HG02870 (cell line): ENCODE data around the gene DDX5.
A peak's percentile ranks its signal among the peaks of the same experiment; 100 is the strongest.

Experiments used
- ATAC-seq: cut with Tn5 transposase; IDR thresholded peaks from one replicate; pipeline ENCODE4 v1.9.1; 2021; ENCODE audit warnings: mild to moderate bottlenecking, moderate library complexity; ENCODE audit not compliant: unreplicated experiment

DDX5 gene

DNA sequence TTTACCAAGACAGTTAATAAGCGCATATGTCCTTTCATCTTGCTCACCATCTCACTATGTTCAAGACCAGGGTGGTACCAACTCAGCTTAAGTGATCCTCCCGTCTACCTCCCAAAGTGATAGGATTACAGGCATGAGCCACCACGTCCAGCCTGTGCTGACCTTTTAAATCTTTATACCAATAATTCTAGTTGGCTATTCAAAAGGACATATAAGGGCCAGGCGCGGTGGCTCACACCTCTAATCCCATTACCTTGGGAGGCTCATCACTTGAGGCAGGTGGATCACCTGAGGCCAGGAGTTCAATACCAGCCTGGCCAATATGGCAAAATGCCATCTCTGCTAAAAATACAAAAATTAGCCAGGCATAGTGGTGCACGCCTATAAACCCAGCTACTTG is 3.1 kb upstream of the DDX5 start:
- ATAC-seq: no peak

DNA sequence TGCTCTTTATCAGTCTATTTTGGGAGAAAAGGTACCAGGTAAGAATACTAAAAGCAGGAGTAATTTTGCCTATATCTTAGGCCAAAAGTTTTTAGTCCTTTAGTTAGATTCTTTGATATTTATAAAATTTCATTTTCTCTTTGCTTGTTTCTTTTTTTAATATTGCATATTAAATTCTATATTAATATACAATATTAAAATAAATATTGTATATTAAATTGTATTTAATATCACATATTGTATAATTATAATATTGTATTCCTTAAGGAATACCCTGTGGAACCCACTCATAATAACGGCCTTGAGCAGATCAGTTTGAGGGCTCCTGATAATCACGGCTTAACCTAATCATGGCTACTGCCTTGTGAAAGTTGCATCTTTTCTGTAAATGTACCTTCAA is 2.6 kb upstream of the DDX5 start:
- ATAC-seq: no peak

- peak; percentile 10 for ATAC-seq
These were observed 1.3 kb upstream of the DDX5 start for GRCh38 chr17:64507413-64507782.

GRCh38 chr17:64506576-64507412 is 705 bp upstream of the DDX5 start, which contains the start of gene CEP95:
TSS of gene CEP95 (plus strand) at chr17:64506977. CDS start at chr17:64507098, 121 bp downstream.
- ATAC-seq: peak; percentile 59

GRCh38 chr17:64505340-64506200 is 519 bp downstream of the DDX5 start:
- ATAC-seq: no peak

DNA sequence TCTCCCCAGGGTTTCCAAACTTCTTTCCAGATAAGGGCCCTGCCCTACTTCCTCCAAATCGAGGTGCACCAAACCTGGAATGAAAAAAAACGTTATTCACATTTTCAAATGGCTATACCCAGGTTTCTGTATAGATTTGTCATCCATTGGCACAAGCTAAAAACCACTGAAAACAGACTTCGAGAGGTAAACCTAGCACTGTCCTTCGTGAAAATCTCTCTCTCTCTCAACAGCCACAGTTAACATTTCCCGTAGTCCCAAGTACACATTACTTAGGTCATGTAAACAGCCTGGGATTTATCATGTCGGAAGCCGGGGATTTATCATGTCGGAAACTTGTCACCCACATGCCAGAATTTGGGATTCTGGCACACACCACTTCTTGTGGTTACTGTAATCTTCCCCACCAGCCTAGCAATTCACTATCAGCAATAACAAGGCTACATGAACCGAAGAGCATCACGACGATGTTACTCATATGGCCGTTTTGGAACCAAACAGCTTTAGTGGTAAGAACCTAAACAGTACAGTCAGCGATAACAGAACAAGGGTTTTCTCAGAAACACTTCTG is 1.2 kb downstream of the DDX5 start:
- no peak for ATAC-seq

GRCh38 chr17:64503821-64504768 is 2.0 kb downstream of the DDX5 start:
- no peak for ATAC-seq

GRCh38 chr17:64503341-64503740 is 2.7 kb downstream of the DDX5 start:
- ATAC-seq: no peak

- no peak for ATAC-seq
These were observed 3.3 kb downstream of the DDX5 start for GRCh38 chr17:64502809-64503208.

- no peak for ATAC-seq
These were observed 4.1 kb downstream of the DDX5 start for GRCh38 chr17:64502021-64502420.

DNA sequence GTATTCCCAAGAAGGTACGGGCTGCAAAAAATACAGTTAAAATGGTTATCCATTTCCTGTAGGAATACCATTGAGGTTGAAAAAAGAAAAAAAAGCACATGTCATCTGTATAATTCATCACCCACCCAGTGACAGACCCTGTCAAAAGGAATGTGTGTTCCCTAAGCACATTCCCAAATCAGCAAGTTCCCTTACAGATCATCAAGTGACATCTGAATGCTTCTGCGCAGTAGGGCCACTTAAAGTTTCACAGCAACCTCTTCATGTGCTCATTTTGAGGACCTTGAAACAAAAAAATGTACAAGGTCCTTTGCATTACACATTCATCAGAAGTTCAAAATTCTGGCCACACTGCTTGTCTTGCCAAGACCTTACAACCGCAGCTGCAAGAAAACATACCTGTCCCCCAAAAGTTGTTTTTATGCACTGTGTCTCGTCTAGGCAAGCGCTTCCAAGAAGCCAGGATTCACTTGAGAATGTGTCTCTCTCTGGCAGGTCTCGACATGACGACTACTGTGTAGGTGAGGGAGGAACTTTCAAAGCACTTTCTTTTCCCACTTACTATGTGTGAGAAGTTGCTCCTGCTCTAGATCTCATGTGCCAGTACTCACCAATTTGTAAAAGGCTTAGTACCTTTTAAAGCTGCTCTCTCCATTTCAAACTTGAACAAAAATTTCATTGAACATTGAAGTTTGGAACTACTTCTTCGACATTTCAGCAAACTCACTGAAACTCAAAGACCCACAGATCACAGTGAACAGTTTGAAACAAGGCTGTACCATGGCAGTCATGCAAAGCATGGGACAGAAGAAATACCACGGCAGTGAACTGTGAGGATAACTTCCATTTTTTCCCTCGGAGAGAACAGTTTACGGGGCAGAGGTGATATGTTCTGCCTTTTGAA is 5.0 kb downstream of the DDX5 start:
- no peak for ATAC-seq

- ATAC-seq: no peak
These were observed 5.6 kb downstream of the DDX5 start for GRCh38 chr17:64500487-64500859.

DNA sequence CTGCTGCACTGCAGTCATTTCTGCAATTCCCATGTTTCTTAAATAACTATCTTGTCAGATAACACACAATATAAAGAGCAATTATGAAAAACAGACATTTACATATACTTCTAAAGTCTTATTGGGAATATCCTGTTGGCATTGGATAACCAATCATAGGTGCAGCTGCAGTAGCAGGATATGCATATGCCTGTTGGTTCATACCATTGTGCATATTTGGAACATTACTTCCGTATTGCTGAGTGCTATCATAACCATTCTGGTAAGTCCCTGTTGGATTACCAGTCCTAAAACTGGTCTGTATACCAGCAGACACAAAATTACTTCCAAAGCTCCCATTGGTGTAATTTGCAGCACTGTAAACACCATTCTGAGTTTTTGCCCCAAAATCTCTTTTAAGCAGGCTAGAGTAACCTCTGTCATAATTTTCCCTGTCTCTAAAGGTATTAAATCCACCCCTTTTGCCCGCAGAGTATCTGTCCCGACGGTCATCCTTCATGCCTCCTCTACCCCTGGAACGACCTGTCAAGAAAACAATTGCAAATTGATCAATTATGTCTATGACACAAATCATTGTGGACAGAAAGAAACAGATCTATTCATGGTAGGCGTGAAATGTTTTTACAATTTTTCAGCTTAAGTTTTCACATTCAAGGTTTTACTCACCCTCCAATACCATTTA is 6.1 kb downstream of the DDX5 start:
- no peak for ATAC-seq

- no peak for ATAC-seq
These were observed 7.5 kb downstream of the DDX5 start for GRCh38 chr17:64498308-64499203.

DNA sequence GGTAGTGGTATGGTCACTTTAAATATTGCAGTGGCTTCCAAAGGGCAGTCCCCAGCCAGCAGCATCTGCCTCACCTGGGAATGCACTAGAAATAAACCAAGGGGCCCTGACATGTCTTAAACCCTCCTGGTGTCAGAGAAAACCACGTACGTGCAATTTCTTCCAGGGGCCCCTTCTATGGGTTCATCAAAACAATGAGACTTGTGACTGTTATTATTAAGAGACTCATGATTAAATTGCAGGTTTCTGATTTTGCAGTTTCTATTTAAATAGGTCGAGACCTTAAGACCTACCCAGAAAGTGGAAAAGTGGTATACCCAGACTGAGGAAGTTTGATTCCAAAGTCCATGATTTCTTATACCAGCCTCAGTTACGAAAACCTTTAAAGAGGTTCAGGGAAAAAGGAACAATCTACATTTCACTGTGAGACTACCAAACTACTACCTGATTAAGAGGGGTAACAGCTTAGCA is 8.5 kb downstream of the DDX5 start:
- ATAC-seq: no peak

GRCh38 chr17:64496786-64497564 is 9.1 kb downstream of the DDX5 start, which contains the start of gene POLG2:
TSS of gene POLG2 (minus strand) at chr17:64497054. CDS start at chr17:64496968, 86 bp downstream.
- peak; percentile 79 for ATAC-seq

- no peak for ATAC-seq
These were observed 9.7 kb downstream of the DDX5 start for GRCh38 chr17:64496348-64496785.
